Ovary (tissue), 9 donors: ENCODE measurements around the gene GCGR. TPM values are rescaled to one million over a fixed set of nuclear protein-coding genes. Genes with fewer than 3 reads are reported as not detected.

ENCODE experiments used
- DNase-seq, 5 donors: peaks; one replicate each; pipeline ENCODE4 v3.0.0-alpha.2; 2019 to 2020
- H3K27ac ChIP-seq, 2 donors: fragments of 200-600 bp; one replicate each; pipeline versions ENCODE4 v1.5.1 to v1.8.0; 2019 to 2022
- H3K27me3 ChIP-seq: fragments of 200-600 bp; one replicate; pipeline ENCODE4 v1.8.0; 2022
- H3K36me3 ChIP-seq: fragments of 200-600 bp; sonication (generic); one replicate; pipeline ENCODE4 v1.5.1; 2019
- H3K4me1 ChIP-seq: one replicate; pipeline ENCODE4 v1.8.1; 2013; ENCODE audit warnings: mild to moderate bottlenecking, moderate library complexity; ENCODE audit not compliant: insufficient read depth
- H3K4me3 ChIP-seq: fragments of 200-600 bp; sonication (generic); one replicate; pipeline ENCODE4 v1.5.1; 2017
- H3K9me3 ChIP-seq, 2 donors: fragments of 200-600 bp in 1 of 2; sonication (generic) in 1 of 2; one replicate each; pipeline versions ENCODE4 v1.5.1 to v1.8.1; 2013 to 2019; ENCODE audit warnings: mild to moderate bottlenecking in 1 of 2, moderate library complexity in 1 of 2
- CTCF ChIP-seq, 3 donors: fragments of 450-650 bp in 2 of 3; fragments of 200-600 bp in 1 of 3; IDR thresholded peaks; one replicate each; pipeline versions ENCODE4 v1.5.1 to v1.8.0; 2016 to 2022; ENCODE audit warnings: antibody characterized with exemption in 3 of 3, mild to moderate bottlenecking in 1 of 3
- EP300 ChIP-seq: sonication (generic); formaldehyde crosslinking; IDR thresholded peaks from one replicate; pipeline ENCODE4 v1.6.1; 2017; ENCODE audit warnings: antibody characterized with exemption
- POLR2A ChIP-seq: fragments of 450-650 bp; IDR thresholded peaks from one replicate; pipeline ENCODE4 v1.6.1; 2017; ENCODE audit warnings: antibody characterized with exemption, mild to moderate bottlenecking, moderate library complexity
- WGBS, 3 donors: extraction: QIAGEN DNeasy Blood & Tissue Kit in 1 of 3; methylation state at CpG; one replicate each; pipeline versions ENCODE4 v1.1.5 to v1.1.7; 2013 to 2017; 5-methylcytosine and 5-hydroxymethylcytosine counted together
- intact Hi-C, 4 donors: fragments of 100-400 bp; cut with DNase I; formaldehyde crosslinking; loops; one replicate each; pipeline versions ENCODE4 v1.11.0 to v1.15.1; 2022 to 2023
- polyA plus RNA-seq, 2 donors: library from polyadenylated mRNA; stranded (reverse); fragments of 200-250 nt in 1 of 2; fragments of 350-450 nt in 1 of 2; fragmentation: Illumina TruSeq in 1 of 2; extraction: RNeasy Lipid Tissue Mini Kit (QIAGEN cat#74804) in 1 of 2; gene quantifications; one replicate each; pipeline ENCODE4 v1.2.3, GENCODE V29; 2013 to 2014
- total RNA-seq, 7 donors: library from RNA; depleted of rRNA in 2 of 7; stranded (reverse); fragments of >200 nt in 2 of 7; fragmentation: NEBNext Ultra II Directional in 3 of 7; extraction: Animal tissue kit (Norgen Biotek cat#: 25700) in 3 of 7; gene quantifications; one replicate each; pipeline versions ENCODE4 v1.1.0 to v1.2.4, GENCODE V29; 2016 to 2023
- donor health status: DM: no; HTN: no; CAD: no; lungs with moderate emphysema.
- donor health status: DM: no; HTN: no; CAD: no.
- donor health status: Bipolar disorder and iron deficiency.
- donor health status: DM: yes; HTN: yes; CAD: no.
- donor health status: DM: no; HTN: no; CAD: no.
- donor health status: DM: yes; HTN: yes; CAD: no.

GCGR gene
- total and polyA plus RNA-seq, 9 donors = not detected

- DNase-seq = peak; percentile 94 to 97 (median 96)
- no peaks in the 10 kb centered on the region for H3K27me3 ChIP-seq
- no peaks in the 10 kb centered on the region for H3K9me3 ChIP-seq
- peak within 1 kb of the TSS; percentile 16 to 55 for H3K27ac ChIP-seq
- 1 to 2% (median 1%) methylated on average over 38 to 71 of the region's 76 CpGs for WGBS, 3 donors
- peak; percentile 17 for TF ChIP-seq EP300
- peak in 1 of 3 donors; percentile 22 for TF ChIP-seq CTCF (IDR thresholded peaks at IDR 0.05)
- TF ChIP-seq POLR2A = peak; percentile 93
- intact Hi-C loops = no loop called here
- no peaks in the 10 kb centered on the region for H3K36me3 ChIP-seq
- peaks cover 16% of the 10 kb centered on the region for H3K4me1 ChIP-seq
- peak within 1 kb of the TSS; percentile 67 for H3K4me3 ChIP-seq
Observed at GRCh38 chr17:81833160-81833920, 29.4 kb downstream of the GCGR start, which contains the start of gene MCRIP1. Gene MCRIP1, minus strand, starts transcription at chr17:81833291. Its CDS starts 8,785 bp downstream, at chr17:81824506.

DNA sequence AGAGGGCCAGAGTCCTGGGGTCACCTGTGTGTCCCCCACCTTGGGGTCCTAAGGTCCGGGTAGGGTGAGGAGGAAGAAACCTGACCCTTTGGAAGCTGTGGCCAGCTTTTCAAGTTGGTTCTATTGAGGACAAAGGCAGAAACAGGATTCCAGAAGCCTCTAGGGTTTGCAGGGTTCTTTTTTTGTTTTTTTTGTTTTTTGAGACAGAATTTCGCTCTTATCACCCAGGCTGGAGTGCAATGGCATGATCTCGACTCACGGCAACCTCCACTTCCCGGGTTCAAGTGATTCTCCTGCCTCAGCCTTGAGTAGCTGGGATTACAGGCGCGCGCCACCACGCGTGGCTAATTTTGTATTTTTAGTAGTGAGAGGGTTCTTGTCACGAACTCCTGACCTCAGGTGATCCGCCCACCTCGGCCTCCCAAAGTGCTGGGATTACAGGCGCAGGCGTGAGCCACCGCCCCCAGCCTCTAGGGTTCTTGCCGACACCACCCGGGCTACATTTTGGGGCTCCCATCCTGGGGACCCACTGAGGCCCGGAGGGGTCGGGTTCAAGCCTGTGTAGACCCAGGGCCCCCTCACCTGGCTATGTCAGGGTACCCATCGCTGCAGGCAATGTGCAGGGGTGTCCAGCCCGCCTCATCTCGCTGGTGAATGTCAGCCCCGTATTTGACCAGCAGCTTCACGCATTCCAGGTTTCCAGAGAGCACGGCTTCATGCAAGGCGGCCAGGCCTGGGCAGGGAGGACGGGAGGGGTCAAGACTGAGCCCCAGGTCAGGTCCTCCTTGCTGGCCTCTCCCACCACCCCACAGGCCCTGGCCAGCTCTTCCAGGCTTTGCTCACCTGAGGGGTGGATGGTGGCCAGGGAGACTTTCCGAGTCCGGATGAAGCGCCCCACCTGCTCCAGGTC, 30.2 kb downstream of the GCGR start:
- Histone ChIP-seq H3K27ac (no peak overlapping the region), H3K4me1 (peaks cover 16% of the 10 kb centered on the region), H3K9me3 (no peaks in the 10 kb centered on the region), H3K36me3 (no peaks in the 10 kb centered on the region), H3K4me3 (peak overlapping the region; percentile 67), H3K27me3 (no peaks in the 10 kb centered on the region)
- intact Hi-C loops = no loop called here
- WGBS, 3 donors = 79 to 82% (median 81%) methylated on average over 31 of the region's 31 CpGs
- DNase-seq = peak in 1 of 5 donors; percentile 40
- TF ChIP-seq EP300 (no peak), POLR2A (no peak), CTCF (IDR thresholded peaks at IDR 0.05) (no peak)

GRCh38 chr17:81834831-81835267, 30.9 kb downstream of the GCGR start, which contains the start of gene PPP1R27:
Gene PPP1R27, minus strand, starts transcription at chr17:81835050. Its CDS starts 97 bp downstream, at chr17:81834953.
- TF ChIP-seq POLR2A = no peak
- no peak for TF ChIP-seq EP300
- no peak for TF ChIP-seq CTCF (IDR thresholded peaks at IDR 0.05)

GRCh38 chr17:81837641-81838040, 33.7 kb downstream of the GCGR start:
- Histone ChIP-seq H3K4me3 (no peak overlapping the region), H3K36me3 (no peaks in the 10 kb centered on the region), H3K27ac (no peak overlapping the region), H3K9me3 (no peaks in the 10 kb centered on the region), H3K27me3 (no peaks in the 10 kb centered on the region), H3K4me1 (peaks cover 17% of the 10 kb centered on the region)
- intact Hi-C loops = no loop called here
- TF ChIP-seq EP300 (no peak), CTCF (IDR thresholded peaks at IDR 0.05) (no peak), POLR2A (no peak)
- 72 to 83% (median 76%) methylated on average over 9 of the region's 9 CpGs for WGBS, 3 donors
- no peak for DNase-seq

More at GRCh38 chr17:81834831-81835267, 30.9 kb downstream of the GCGR start, which contains the start of gene PPP1R27:
- Histone ChIP-seq H3K27me3 (no peaks in the 10 kb centered on the region), H3K27ac (no peak within 1 kb of the TSS), H3K9me3 (no peaks in the 10 kb centered on the region), H3K4me1 (peaks cover 16% of the 10 kb centered on the region), H3K4me3 (peak within 1 kb of the TSS; percentile 67), H3K36me3 (no peaks in the 10 kb centered on the region)
- 88 to 94% (median 89%) methylated on average over 17 to 26 of the region's 26 CpGs for WGBS, 3 donors
- DNase-seq = no peak
- intact Hi-C loops = no loop called here
